Subcutaneous preadipocyte (primary cell): ENCODE data around the gene FAM234A. TPM values are rescaled to one million over a fixed set of nuclear protein-coding genes. Genes with fewer than 3 reads are reported as not detected.

Experiments used
- total RNA-seq: library from RNA; depleted of rRNA; stranded (reverse); fragments of >200 nt; gene quantifications from 2 replicates; pipeline ENCODE4 v1.2.3, GENCODE V29; 2012

FAM234A gene, protein sequence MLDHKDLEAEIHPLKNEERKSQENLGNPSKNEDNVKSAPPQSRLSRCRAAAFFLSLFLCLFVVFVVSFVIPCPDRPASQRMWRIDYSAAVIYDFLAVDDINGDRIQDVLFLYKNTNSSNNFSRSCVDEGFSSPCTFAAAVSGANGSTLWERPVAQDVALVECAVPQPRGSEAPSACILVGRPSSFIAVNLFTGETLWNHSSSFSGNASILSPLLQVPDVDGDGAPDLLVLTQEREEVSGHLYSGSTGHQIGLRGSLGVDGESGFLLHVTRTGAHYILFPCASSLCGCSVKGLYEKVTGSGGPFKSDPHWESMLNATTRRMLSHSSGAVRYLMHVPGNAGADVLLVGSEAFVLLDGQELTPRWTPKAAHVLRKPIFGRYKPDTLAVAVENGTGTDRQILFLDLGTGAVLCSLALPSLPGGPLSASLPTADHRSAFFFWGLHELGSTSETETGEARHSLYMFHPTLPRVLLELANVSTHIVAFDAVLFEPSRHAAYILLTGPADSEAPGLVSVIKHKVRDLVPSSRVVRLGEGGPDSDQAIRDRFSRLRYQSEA
- total RNA-seq = 50.4 and 52.9 TPM in 2 replicates

DNA sequence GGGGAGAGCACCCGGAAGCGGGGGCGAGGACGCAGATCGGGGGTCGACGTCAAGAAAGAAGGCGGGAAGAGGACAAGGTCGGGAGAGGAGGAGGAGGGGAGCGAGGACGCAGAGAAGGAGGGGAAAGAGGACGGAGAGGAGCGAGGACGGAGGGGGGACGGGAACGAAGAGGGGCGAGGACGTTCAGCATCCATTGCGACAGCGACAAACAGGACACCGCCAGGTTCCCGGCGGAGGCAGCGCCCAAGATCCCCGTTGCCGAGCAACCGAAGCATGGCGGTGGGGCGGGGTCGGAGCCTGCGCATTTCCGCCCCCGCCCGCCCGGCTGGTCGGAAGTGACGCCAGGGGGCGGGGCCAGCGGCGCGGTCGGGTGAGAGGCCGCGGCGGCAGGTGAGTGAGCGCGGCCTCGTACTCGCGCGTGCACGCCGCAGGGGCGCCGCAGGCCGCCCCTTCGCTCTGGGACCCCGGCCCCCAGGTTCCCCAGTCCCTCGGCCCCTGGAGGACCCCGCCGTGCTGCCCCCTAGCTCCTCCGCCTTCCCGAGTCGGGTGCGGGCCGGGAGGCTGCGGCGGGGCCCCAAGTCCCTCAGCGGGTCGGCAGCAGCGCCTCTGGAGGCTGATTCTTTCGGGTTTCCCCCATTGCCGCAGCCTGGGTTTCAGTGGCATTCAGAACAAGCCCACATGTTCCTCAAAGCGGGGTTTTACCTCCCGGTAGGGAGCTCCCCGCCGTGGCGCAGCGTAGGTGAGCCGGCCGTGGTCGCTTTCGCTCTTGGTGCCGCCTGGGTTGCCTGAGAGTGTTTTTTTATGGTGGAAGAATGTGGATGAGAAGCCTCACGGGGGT lies at the start of gene FAM234A:
Gene FAM234A, plus strand, starts transcription at position 354 of the 838 bp plus-strand sequence. CDS start 19,593 bp downstream, outside the sequence.

GRCh38 chr16:228852-229730 lies 5.5 kb upstream of the FAM234A start, which contains the start of gene LUC7L:
Gene LUC7L (minus strand): TSS chr16:229449. CDS start chr16:229339, 110 bp downstream.

DNA sequence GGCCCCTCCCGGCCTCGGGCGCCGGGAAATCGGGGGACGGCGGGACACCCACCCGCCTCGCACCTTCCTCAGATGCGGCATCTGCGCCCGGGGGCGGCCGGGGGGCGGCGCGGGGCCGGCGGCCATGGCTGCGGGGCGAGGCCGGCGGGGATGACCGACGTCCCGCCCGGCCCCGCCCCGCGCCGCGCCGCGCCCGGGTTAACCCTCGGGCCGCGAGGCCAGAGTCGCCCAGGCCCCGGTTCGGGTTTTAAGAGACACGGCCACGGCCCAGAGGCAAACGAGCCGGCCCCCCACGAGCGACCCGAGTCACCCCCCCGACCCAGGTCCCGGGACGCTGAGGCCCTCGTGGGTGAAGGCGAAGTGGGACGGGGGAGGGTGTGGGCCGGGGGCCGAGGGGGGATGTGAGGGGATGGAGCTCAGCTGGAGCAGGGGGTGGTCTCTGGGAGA lies 41.2 kb downstream of the FAM234A start, which contains the start of gene RGS11:
Gene RGS11, minus strand, starts transcription at position 159 of the 447 bp plus-strand sequence. Its CDS starts 33 bp downstream, at position 126.

GRCh38 chr16:280552-280951 lies 45.9 kb downstream of the FAM234A start, which contains the start of gene ARHGDIG:
Gene ARHGDIG (plus strand): TSS chr16:280591. CDS start chr16:280681, 90 bp downstream.

GRCh38 chr16:283033-283805 lies 48.6 kb downstream of the FAM234A start, which contains the start of gene PDIA2:
Gene PDIA2 (plus strand): TSS chr16:283164. CDS start chr16:283170, 6 bp downstream.

Other genes with a start within 250 kb of the FAM234A start
- gene POLR3K, start 181.2 kb upstream of the FAM234A start, total RNA-seq = 2.9 and 3.5 TPM in 2 replicates
- 18.8 and 23.5 TPM in 2 replicates for gene SNRNP25, start 181.0 kb upstream of the FAM234A start, total RNA-seq
- 36.4 and 44.4 TPM in 2 replicates for gene RHBDF1, start 162.2 kb upstream of the FAM234A start, total RNA-seq
- gene MPG, start 156.6 kb upstream of the FAM234A start, total RNA-seq = 232 and 246 TPM in 2 replicates
- 14.0 and 21.7 TPM in 2 replicates for gene NPRL3, start 96.1 kb upstream of the FAM234A start, total RNA-seq
- gene HBZ, start 82.2 kb upstream of the FAM234A start, total RNA-seq = not detected in 2 replicates
- gene HBM, start 68.8 kb upstream of the FAM234A start, total RNA-seq = not detected in 2 replicates
- 0.73 TPM in 1 of 2 replicates, not detected in the other for gene HBA2, start 61.9 kb upstream of the FAM234A start, total RNA-seq
- gene HBA1, start 58.1 kb upstream of the FAM234A start, total RNA-seq = not detected in 2 replicates
- gene HBQ1, start 54.4 kb upstream of the FAM234A start, total RNA-seq = not detected in 2 replicates
- gene LUC7L, start 5.4 kb upstream of the FAM234A start, total RNA-seq = 35.6 and 43.8 TPM in 2 replicates
- 0.98 and 2.6 TPM in 2 replicates for gene RGS11, start 41.1 kb downstream of the FAM234A start, total RNA-seq
- gene ARHGDIG, start 45.8 kb downstream of the FAM234A start, total RNA-seq = 0.37 TPM in 1 of 2 replicates, not detected in the other
- 0.20 TPM in 1 of 2 replicates, not detected in the other for gene PDIA2, start 48.3 kb downstream of the FAM234A start, total RNA-seq
- 16.9 and 19.9 TPM in 2 replicates for gene AXIN1, start 117.9 kb downstream of the FAM234A start, total RNA-seq
- gene MRPL28, start 135.7 kb downstream of the FAM234A start, total RNA-seq = 57.7 and 71.9 TPM in 2 replicates
- gene PGAP6, start 147.2 kb downstream of the FAM234A start, total RNA-seq = 38.9 and 44.6 TPM in 2 replicates
- 69.6 and 110 TPM in 2 replicates for gene NME4, start 162.4 kb downstream of the FAM234A start, total RNA-seq
- gene DECR2, start 167.1 kb downstream of the FAM234A start, total RNA-seq = 14.9 and 23.9 TPM in 2 replicates
- 21.7 and 23.5 TPM in 2 replicates for gene RAB11FIP3, start 190.8 kb downstream of the FAM234A start, total RNA-seq